Loucy (cell line): ENCODE data around the gene KNSTRN.

Source experiments
- EZH2phosphoT487 ChIP-seq: fragments of 200-600 bp; IDR thresholded peaks from 2 replicates; pipeline ENCODE4 v1.6.1; 2018; ENCODE audit warnings: antibody characterized with exemption, mild to moderate bottlenecking, moderate library complexity, borderline replicate concordance
- TF ChIP-seq, protein P1 (sequence below): fragments of 200-600 bp; sonication (generic); conservative IDR thresholded peaks from 2 replicates; pipeline ENCODE4 v1.5.1; 2014; ENCODE audit warnings: mild to moderate bottlenecking, antibody characterized with exemption, low read length

DNA sequence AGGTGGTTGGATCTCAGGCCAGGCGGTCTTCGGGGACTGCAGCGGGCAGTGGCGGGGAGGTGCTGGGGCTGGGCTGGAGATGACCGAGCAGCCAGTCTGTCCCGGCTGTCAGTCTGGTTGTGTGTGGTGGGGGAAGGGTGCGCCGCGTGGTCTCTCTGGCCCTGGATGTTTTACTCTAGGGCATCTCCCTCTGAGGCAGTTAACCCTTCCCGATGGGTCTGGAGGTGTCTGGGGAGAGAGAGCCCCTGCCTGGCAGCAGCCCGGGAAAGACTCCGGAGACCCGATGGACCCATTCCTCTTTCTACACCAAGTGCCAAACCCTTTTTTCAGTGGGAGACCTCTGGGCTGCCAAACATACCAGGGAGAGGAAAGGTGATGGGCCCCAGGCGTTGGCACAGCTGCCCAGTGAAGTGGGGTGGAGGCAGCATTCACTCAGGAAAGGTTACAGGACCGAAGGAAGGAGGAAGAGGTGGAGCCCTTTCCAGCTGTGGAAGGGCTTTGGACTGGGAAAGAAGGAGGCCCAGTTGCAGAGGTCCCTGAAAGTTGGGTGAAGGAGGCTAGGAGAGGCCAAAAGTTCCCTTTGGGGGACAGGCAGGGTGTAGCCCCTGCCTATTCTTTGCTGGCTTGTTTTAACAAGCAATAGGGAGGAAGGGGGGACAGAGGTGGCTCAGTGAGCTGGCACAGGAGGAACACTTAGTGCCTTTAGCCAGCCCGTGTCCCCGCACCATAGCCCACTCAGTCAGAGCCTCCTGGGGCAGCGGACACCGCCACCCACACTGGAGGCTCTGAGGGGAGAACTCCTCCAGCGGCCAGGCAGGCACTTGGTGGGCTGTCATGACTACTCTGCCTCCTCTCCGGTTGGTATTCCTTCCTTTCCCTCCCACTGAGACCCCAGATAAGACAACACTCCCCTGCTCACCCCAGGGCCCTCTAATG, 55.5 kb downstream of the KNSTRN start:
- TF ChIP-seq, protein P1, sequence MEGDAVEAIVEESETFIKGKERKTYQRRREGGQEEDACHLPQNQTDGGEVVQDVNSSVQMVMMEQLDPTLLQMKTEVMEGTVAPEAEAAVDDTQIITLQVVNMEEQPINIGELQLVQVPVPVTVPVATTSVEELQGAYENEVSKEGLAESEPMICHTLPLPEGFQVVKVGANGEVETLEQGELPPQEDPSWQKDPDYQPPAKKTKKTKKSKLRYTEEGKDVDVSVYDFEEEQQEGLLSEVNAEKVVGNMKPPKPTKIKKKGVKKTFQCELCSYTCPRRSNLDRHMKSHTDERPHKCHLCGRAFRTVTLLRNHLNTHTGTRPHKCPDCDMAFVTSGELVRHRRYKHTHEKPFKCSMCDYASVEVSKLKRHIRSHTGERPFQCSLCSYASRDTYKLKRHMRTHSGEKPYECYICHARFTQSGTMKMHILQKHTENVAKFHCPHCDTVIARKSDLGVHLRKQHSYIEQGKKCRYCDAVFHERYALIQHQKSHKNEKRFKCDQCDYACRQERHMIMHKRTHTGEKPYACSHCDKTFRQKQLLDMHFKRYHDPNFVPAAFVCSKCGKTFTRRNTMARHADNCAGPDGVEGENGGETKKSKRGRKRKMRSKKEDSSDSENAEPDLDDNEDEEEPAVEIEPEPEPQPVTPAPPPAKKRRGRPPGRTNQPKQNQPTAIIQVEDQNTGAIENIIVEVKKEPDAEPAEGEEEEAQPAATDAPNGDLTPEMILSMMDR = no peak
- no peak for TF ChIP-seq EZH2phosphoT487
